HepG2 (cell line): ENCODE results near the gene ADCY7. TPM values are rescaled to one million over a fixed set of nuclear protein-coding genes. Genes with fewer than 3 reads are reported as not detected.

Experiments
- BCL3 ChIP-seq: sonication (generic); formaldehyde crosslinking; IDR thresholded peaks from 2 replicates; pipeline ENCODE4 v1.5.1; 2020; ENCODE audit warnings: mild to moderate bottlenecking, missing genetic modification reagents, moderate library complexity
- BORCS8-MEF2B ChIP-seq: sonication (generic); formaldehyde crosslinking; IDR thresholded peaks from 2 replicates; pipeline ENCODE4 v1.8.0; 2022; ENCODE audit warnings: mild to moderate bottlenecking, missing genetic modification reagents
- EED ChIP-seq: sonication (generic); formaldehyde crosslinking; IDR thresholded peaks from 2 replicates; pipeline ENCODE4 v1.5.0; 2020; ENCODE audit warnings: mild to moderate bottlenecking, missing genetic modification reagents
- FLYWCH1 ChIP-seq: sonication (generic); formaldehyde crosslinking; IDR thresholded peaks from 2 replicates; pipeline ENCODE4 v1.8.1; 2023; ENCODE audit warnings: mild to moderate bottlenecking, missing genetic modification reagents
- GMEB1 ChIP-seq: sonication (generic); formaldehyde crosslinking; IDR thresholded peaks from 2 replicates; pipeline ENCODE4 v1.5.1; 2020; ENCODE audit warnings: missing genetic modification reagents, mild to moderate bottlenecking, borderline replicate concordance
- HMGXB3 ChIP-seq: sonication (generic); formaldehyde crosslinking; IDR thresholded peaks from 2 replicates; pipeline ENCODE4 v1.4.0; 2020; ENCODE audit warnings: missing genetic modification reagents, borderline replicate concordance
- PATZ1 ChIP-seq: sonication (generic); formaldehyde crosslinking; IDR thresholded peaks from 2 replicates; pipeline ENCODE4 v1.4.0; 2020; ENCODE audit warnings: missing genetic modification reagents
- U2AF2 ChIP-seq: fragments of 200-400 bp; formaldehyde crosslinking; IDR thresholded peaks from 2 replicates; pipeline ENCODE4 v1.6.1; 2017; ENCODE audit warnings: low read depth, mild to moderate bottlenecking, low read length
- ZFP91 ChIP-seq: sonication (generic); formaldehyde crosslinking; IDR thresholded peaks from 2 replicates; pipeline ENCODE4 v1.9.0; 2022; ENCODE audit warnings: missing genetic modification reagents, mild to moderate bottlenecking, borderline replicate concordance
- ZNF296 ChIP-seq: sonication (generic); formaldehyde crosslinking; conservative IDR thresholded peaks from 2 replicates; pipeline ENCODE4 v1.5.0; 2020; ENCODE audit warnings: mild to moderate bottlenecking, missing genetic modification reagents
- ZNF30 ChIP-seq: sonication (generic); formaldehyde crosslinking; IDR thresholded peaks from 2 replicates; pipeline ENCODE4 v1.5.0; 2020; ENCODE audit warnings: mild to moderate bottlenecking, missing genetic modification reagents
- polyA plus RNA-seq, 8 experiments: library from polyadenylated mRNA; depleted of rRNA in 3 of 8; stranded (reverse) in 7 of 8; unstranded in 1 of 8; fragments of >200 nt; fragmentation: Illumina TruSeq in 4 of 8; extraction: Trizol in 4 of 8; gene quantifications; 2 replicates each; pipeline versions ENCODE4 v1.2.1 to v1.2.3, GENCODE V29; 2011 to 2016; ENCODE audit warnings: low read depth in 4 of 8, missing spikeins in 1 of 8, mixed read lengths in 1 of 8; ENCODE audit not compliant: insufficient read depth in 1 of 8
- total RNA-seq, 5 experiments: library from RNA; depleted of rRNA; stranded (reverse); fragments of >200 nt; fragmentation: Illumina TruSeq; extraction: Trizol; gene quantifications; 2 replicates each; pipeline ENCODE4 v1.2.3, GENCODE V29; 2016; ENCODE audit warnings: low read depth in 1 of 5
- TF ChIP-seq, protein P1 (sequence below): sonication (generic); formaldehyde crosslinking; IDR thresholded peaks from 2 replicates; pipeline ENCODE4 v1.4.0; 2020; ENCODE audit warnings: missing genetic modification reagents

ADCY7 gene
- total and polyA plus RNA-seq, 2 of the 13 experiments (the other 11 are each of a cell fraction or from before 2014, with no cell fraction given), result 2.2 to 4.3 TPM

GRCh38 chr16:50301626-50302471, 35.5 kb downstream of the ADCY7 start (continued):
- no peak for TF ChIP-seq U2AF2
- TF ChIP-seq PATZ1 (CRISPR knock-in tag), result 0 out of 2 replicates have a peak, but pooled peaks have one; percentile 15
- TF ChIP-seq HMGXB3 (CRISPR knock-in tag), result no peak
- TF ChIP-seq ZNF30 (CRISPR knock-in tag), result no peak
- 0 out of 2 replicates have a peak, but pooled peaks have one; percentile 35 for TF ChIP-seq BCL3 (CRISPR knock-in tag)
- no peak for TF ChIP-seq ZFP91 (CRISPR knock-in tag)
- no peak for TF ChIP-seq GMEB1 (CRISPR knock-in tag)
- no peak for TF ChIP-seq BORCS8-MEF2B (CRISPR knock-in tag)
- no peak for TF ChIP-seq EED (CRISPR knock-in tag)
- no peak for TF ChIP-seq FLYWCH1
- TF ChIP-seq ZNF296 (CRISPR knock-in tag), result no peak
- TF ChIP-seq, protein P1, sequence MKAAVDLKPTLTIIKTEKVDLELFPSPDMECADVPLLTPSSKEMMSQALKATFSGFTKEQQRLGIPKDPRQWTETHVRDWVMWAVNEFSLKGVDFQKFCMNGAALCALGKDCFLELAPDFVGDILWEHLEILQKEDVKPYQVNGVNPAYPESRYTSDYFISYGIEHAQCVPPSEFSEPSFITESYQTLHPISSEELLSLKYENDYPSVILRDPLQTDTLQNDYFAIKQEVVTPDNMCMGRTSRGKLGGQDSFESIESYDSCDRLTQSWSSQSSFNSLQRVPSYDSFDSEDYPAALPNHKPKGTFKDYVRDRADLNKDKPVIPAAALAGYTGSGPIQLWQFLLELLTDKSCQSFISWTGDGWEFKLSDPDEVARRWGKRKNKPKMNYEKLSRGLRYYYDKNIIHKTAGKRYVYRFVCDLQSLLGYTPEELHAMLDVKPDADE (CRISPR knock-in tag), result no peak
